Prostate gland (tissue), 2 donors: ENCODE measurements around the gene TSC22D3.

Experiments used
- POLR2A ChIP-seq: fragments of 450-650 bp; IDR thresholded peaks from one replicate; pipeline ENCODE4 v1.6.1; 2016; ENCODE audit warnings: antibody characterized with exemption, mild to moderate bottlenecking
- TF ChIP-seq, protein P1 (sequence below), 4 experiments: fragments of 200-600 bp in 2 of 4; fragments of 450-650 bp in 2 of 4; sonication (generic) in 2 of 4; IDR thresholded peaks; 1 replicate in 3 of 4; 2 replicates in 1 of 4; pipeline ENCODE4 v1.5.1; 2016 to 2019; ENCODE audit warnings: antibody characterized with exemption in 4 of 4, mild to moderate bottlenecking in 2 of 4, moderate library complexity in 2 of 4

DNA sequence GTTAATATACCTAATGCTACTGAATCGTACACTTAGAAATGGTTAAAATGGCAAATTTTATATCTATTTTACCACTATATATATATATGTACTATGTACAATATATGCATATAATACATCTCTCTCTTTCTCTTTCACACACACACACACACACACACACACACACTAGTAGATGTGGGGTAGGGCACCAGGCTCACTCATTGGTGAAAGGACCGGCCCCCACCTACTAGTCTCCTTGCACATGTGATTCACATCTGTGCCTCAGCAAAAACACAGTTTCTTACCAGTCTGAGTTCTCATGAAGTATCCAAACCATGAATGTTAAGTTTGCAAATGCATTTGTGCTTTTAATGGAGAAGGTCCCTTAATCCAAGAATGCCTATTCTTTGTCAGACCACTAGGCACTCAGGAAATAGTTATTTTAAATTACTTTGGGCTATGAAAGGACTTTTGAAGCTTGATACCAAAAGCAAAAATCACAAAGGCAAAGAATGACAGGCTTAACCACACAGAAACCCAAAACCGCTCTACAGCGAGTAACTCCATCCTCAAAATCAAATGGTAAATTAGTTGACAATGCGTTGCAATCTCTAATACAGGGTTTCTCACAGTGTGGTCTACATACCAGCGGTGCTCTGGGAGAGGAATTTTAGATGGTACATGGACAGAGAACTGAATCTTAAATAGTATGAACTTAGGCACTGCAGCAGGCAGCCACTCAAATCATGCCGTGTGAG is 5.8 kb downstream of the TSC22D3 start:
- TF ChIP-seq, protein P1, sequence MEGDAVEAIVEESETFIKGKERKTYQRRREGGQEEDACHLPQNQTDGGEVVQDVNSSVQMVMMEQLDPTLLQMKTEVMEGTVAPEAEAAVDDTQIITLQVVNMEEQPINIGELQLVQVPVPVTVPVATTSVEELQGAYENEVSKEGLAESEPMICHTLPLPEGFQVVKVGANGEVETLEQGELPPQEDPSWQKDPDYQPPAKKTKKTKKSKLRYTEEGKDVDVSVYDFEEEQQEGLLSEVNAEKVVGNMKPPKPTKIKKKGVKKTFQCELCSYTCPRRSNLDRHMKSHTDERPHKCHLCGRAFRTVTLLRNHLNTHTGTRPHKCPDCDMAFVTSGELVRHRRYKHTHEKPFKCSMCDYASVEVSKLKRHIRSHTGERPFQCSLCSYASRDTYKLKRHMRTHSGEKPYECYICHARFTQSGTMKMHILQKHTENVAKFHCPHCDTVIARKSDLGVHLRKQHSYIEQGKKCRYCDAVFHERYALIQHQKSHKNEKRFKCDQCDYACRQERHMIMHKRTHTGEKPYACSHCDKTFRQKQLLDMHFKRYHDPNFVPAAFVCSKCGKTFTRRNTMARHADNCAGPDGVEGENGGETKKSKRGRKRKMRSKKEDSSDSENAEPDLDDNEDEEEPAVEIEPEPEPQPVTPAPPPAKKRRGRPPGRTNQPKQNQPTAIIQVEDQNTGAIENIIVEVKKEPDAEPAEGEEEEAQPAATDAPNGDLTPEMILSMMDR (IDR thresholded peaks at IDR 0.05): no peak
- no peak for TF ChIP-seq POLR2A
